HCT116 (cell line): Measurements from ENCODE around the gene RNF225.

Experiments used
- CBX3 ChIP-seq: IDR thresholded peaks from 2 replicates; pipeline ENCODE4 v1.6.1; 2012; ENCODE audit warnings: low read depth
- CEBPB ChIP-seq: IDR thresholded peaks from 2 replicates; pipeline ENCODE4 v1.6.1; 2012; ENCODE audit warnings: low read depth
- EZH2 ChIP-seq: fragments of 200-600 bp; sonication (generic); IDR thresholded peaks from 2 replicates; pipeline ENCODE4 v1.6.1; 2017; ENCODE audit warnings: antibody characterized with exemption, mixed run types
- EZH2phosphoT487 ChIP-seq: fragments of 200-600 bp; IDR thresholded peaks from 2 replicates; pipeline ENCODE4 v1.6.1; 2018; ENCODE audit warnings: antibody characterized with exemption, borderline replicate concordance
- POLR2A ChIP-seq: IDR thresholded peaks from 2 replicates; pipeline ENCODE4 v1.7.0; 2011; ENCODE audit warnings: borderline replicate concordance; ENCODE audit not compliant: insufficient read depth, insufficient read length; ENCODE audit errors: extremely low read depth
- POLR2AphosphoS5 ChIP-seq: IDR thresholded peaks from 2 replicates; pipeline ENCODE4 v1.6.1; 2011; ENCODE audit warnings: mild to moderate bottlenecking, low read depth, low read length, moderate library complexity
- RAD21 ChIP-seq: IDR thresholded peaks from 2 replicates; pipeline ENCODE4 v1.6.1; 2012; ENCODE audit warnings: low read depth, mild to moderate bottlenecking
- SIN3A ChIP-seq: IDR thresholded peaks from 2 replicates; pipeline ENCODE4 v1.6.1; 2012; ENCODE audit warnings: low read depth
- SP1 ChIP-seq: IDR thresholded peaks from 2 replicates; pipeline ENCODE4 v1.6.1; 2012; ENCODE audit warnings: low read depth
- ZNF274 ChIP-seq: fragments of 200-500 bp; sonication (Bioruptor generic); IDR thresholded peaks from 2 replicates; pipeline ENCODE4 v1.6.1; 2014; ENCODE audit warnings: mild to moderate bottlenecking, low read depth, low read length, inconsistent platforms
- TF ChIP-seq, protein P1 (sequence below): IDR thresholded peaks from 2 replicates; pipeline ENCODE4 v1.6.1; 2012
- TF ChIP-seq, protein P2 (sequence below): IDR thresholded peaks from 2 replicates; pipeline ENCODE4 v1.6.1; 2012
- TF ChIP-seq, protein P3 (sequence below), 3 experiments: fragments of 200-600 bp in 1 of 3; sonication (generic) in 1 of 3; IDR thresholded peaks in 2 of 3; conservative IDR thresholded peaks in 1 of 3; 2 replicates each; pipeline ENCODE4 v1.5.1; 2012 to 2017; ENCODE audit warnings: low read depth in 2 of 3, low read length in 2 of 3, antibody characterized with exemption in 1 of 3, borderline replicate concordance in 1 of 3, control low read depth in 1 of 3, mild to moderate bottlenecking in 1 of 3, mixed read lengths in 1 of 3, mixed run types in 1 of 3, moderate library complexity in 1 of 3; ENCODE audit not compliant: insufficient read depth in 1 of 3

DNA sequence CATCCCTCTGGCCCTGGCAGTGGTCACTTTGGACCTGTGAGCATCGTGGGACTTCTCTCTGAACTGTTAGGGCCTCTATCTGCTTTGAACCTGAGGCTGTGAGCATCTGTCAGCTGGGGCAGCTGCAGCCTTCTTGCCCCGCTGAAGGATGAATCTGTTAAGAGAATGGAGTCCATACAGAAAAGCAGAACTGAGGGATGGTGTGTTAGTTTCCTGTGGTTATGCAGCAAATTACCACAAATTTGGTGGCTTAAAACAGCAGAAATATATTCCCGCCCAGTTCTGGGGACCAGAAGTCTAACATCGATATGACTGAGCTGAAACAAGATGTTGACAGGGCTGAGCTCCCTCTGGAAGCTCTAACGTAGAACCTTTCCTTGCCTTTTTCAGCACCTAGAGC, 31.3 kb upstream of the RNF225 start:
- TF ChIP-seq, protein P1, sequence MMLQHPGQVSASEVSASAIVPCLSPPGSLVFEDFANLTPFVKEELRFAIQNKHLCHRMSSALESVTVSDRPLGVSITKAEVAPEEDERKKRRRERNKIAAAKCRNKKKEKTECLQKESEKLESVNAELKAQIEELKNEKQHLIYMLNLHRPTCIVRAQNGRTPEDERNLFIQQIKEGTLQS: no peak
- no peak for TF ChIP-seq EZH2
- TF ChIP-seq, protein P2, sequence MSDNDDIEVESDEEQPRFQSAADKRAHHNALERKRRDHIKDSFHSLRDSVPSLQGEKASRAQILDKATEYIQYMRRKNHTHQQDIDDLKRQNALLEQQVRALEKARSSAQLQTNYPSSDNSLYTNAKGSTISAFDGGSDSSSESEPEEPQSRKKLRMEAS: no peak
- TF ChIP-seq ZNF274: no peak
- TF ChIP-seq, protein P3, sequence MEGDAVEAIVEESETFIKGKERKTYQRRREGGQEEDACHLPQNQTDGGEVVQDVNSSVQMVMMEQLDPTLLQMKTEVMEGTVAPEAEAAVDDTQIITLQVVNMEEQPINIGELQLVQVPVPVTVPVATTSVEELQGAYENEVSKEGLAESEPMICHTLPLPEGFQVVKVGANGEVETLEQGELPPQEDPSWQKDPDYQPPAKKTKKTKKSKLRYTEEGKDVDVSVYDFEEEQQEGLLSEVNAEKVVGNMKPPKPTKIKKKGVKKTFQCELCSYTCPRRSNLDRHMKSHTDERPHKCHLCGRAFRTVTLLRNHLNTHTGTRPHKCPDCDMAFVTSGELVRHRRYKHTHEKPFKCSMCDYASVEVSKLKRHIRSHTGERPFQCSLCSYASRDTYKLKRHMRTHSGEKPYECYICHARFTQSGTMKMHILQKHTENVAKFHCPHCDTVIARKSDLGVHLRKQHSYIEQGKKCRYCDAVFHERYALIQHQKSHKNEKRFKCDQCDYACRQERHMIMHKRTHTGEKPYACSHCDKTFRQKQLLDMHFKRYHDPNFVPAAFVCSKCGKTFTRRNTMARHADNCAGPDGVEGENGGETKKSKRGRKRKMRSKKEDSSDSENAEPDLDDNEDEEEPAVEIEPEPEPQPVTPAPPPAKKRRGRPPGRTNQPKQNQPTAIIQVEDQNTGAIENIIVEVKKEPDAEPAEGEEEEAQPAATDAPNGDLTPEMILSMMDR (IDR thresholded peaks at IDR 0.05 in 2 of 3, conservative IDR thresholded peaks at IDR 0.05 in 1 of 3; ENCODE audit: borderline replicate concordance in 1 of 3, insufficient read depth in 1 of 3, low read depth in 2 of 3, low read length in 2 of 3): no peak
- no peak for TF ChIP-seq SIN3A
- no peak for TF ChIP-seq POLR2AphosphoS5
- TF ChIP-seq CEBPB: no peak
- TF ChIP-seq CBX3: no peak
- no peak for TF ChIP-seq POLR2A
- TF ChIP-seq RAD21: no peak
- TF ChIP-seq SP1: no peak
- no peak for TF ChIP-seq EZH2phosphoT487
